Measurements from ENCODE around the gene CD248.

The CD248 gene

GRCh38 chr11:66286699-66287098 is 30.1 kb downstream of the CD248 start:
- TF ChIP-seq TAF1 (IDR thresholded peaks at IDR 0.05; ENCODE audit: borderline replicate concordance, insufficient read depth, low read length) (no peak), POLR2AphosphoS5 (IDR thresholded peaks at IDR 0.05; ENCODE audit: low read depth, low read length) (no peak), REST (IDR thresholded peaks at IDR 0.05; ENCODE audit: insufficient read depth in 1 of 2, low read depth in 2 of 2, low read length in 2 of 2) (no peak), SIN3A (IDR thresholded peaks at IDR 0.05; ENCODE audit: borderline replicate concordance, insufficient read depth, low read length) (no peak), FOXP2 (optimal IDR thresholded peaks at IDR 0.05; ENCODE audit: borderline replicate concordance, extremely low read depth, extremely low read length, insufficient read depth) (no peak)

- TF ChIP-seq FOXP2 (optimal IDR thresholded peaks at IDR 0.05; ENCODE audit: borderline replicate concordance, extremely low read depth, extremely low read length, insufficient read depth) (no peak), TAF1 (IDR thresholded peaks at IDR 0.05; ENCODE audit: borderline replicate concordance, insufficient read depth, low read length) (no peak), SIN3A (IDR thresholded peaks at IDR 0.05; ENCODE audit: borderline replicate concordance, insufficient read depth, low read length) (no peak), REST (IDR thresholded peaks at IDR 0.05; ENCODE audit: insufficient read depth in 1 of 2, low read depth in 2 of 2, low read length in 2 of 2) (no peak), POLR2AphosphoS5 (IDR thresholded peaks at IDR 0.05; ENCODE audit: low read depth, low read length) (no peak)
Measured at GRCh38 chr11:66285250-66285947, 31.4 kb downstream of the CD248 start.

GRCh38 chr11:66284526-66285078 is 32.2 kb downstream of the CD248 start:
- TF ChIP-seq TAF1 (IDR thresholded peaks at IDR 0.05; ENCODE audit: borderline replicate concordance, insufficient read depth, low read length) = no peak
- TF ChIP-seq REST (IDR thresholded peaks at IDR 0.05; ENCODE audit: insufficient read depth in 1 of 2, low read depth in 2 of 2, low read length in 2 of 2) = no peak
- no peak for TF ChIP-seq POLR2AphosphoS5 (IDR thresholded peaks at IDR 0.05; ENCODE audit: low read depth, low read length)
- TF ChIP-seq FOXP2 (optimal IDR thresholded peaks at IDR 0.05; ENCODE audit: borderline replicate concordance, extremely low read depth, extremely low read length, insufficient read depth) = no peak
- TF ChIP-seq SIN3A (IDR thresholded peaks at IDR 0.05; ENCODE audit: borderline replicate concordance, insufficient read depth, low read length) = no peak

GRCh38 chr11:66283461-66284105 is 33.3 kb downstream of the CD248 start:
- no peak for TF ChIP-seq SIN3A (IDR thresholded peaks at IDR 0.05; ENCODE audit: borderline replicate concordance, insufficient read depth, low read length)
- no peak for TF ChIP-seq POLR2AphosphoS5 (IDR thresholded peaks at IDR 0.05; ENCODE audit: low read depth, low read length)
- TF ChIP-seq FOXP2 (optimal IDR thresholded peaks at IDR 0.05; ENCODE audit: borderline replicate concordance, extremely low read depth, extremely low read length, insufficient read depth) = no peak
- no peak for TF ChIP-seq REST (IDR thresholded peaks at IDR 0.05; ENCODE audit: insufficient read depth in 1 of 2, low read depth in 2 of 2, low read length in 2 of 2)
- TF ChIP-seq TAF1 (IDR thresholded peaks at IDR 0.05; ENCODE audit: borderline replicate concordance, insufficient read depth, low read length) = no peak

Measured in PFSK-1 (cell line).